Measurements from ENCODE around the gene LYPLAL1.
"Not testable (repeated sequence)": the region's sequence is repeated elsewhere in the genome, so short reads cannot be mapped to it uniquely, and the experiment has no call there.

The LYPLAL1 gene

DNA sequence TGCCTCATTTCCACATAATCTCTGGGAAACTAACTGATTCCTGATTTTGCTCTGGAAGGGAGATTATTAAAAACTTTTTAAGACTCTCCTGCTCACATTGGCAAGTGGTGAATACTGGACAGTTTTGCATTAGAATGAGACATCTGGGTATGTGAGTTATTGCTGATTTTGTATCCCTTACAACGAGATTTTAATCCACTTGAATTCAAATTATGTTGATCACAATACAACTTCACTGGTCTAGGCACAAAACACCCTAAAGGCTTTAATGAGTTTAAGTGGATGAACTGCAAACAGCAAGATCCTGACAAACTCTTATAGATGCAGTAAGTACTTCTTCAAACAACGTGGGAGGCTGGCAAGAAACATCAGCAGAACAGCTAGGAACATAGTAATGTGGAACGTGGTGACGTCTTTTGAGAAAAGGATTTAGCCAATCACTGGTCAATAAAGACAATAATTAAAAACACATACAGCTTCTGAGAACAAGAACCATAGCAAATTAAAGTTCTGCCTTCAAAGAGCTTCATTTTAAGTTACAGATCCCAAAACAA, 10.2 kb upstream of the LYPLAL1 start:
- no peak for DNase-seq

DNA sequence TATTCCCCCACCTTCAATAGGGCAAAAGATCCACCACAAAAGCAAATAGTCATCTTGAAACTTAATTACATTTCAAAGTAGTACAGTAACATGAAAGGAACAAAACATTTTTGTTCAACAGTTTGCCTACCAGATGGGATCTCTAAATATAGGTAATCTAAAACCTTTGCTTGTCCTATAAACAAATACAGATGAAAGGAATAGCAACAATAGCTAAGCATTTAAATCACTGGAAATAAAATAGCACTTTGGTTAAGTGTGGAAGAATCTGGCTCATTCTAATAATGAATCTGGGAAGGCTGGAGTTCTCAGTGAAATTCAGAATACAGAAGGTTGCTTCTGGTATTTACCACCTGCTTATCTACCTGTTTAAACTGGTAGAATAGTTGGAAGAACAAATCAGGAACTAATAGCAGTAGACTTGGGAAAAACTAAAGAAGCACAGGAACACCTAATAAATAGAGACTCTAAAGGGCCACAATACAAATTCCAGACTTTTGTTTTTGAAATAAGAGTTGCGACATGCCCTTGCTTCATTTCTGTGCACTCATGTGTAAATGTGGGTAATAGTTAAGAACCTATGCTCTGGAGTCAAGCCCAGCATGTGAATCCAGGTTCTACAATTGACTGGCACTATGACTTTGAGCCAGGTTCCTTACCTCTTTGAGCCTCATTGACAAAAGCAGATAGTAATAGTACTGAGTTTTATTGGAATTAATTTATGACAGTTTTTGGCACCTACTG, 2.3 kb upstream of the LYPLAL1 start:
- no peak for DNase-seq

DNA sequence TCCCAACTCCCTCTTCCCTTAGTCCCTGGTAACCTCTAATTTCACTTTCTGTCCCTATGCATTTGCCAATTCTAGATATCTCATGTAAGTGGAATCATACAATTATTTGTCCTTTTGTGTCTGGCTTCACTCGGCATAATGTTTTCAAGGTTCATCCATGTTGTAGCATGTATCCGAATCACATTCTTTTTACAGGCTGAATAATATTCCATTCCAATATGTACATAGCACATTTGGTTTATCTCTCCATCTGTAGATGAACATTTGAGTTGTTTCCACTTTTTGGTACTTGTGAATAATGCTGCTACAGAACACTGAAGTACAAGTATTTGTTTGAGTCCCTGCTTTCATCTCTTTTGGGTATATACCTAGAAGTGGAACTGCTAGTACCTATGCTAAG, 857 bp upstream of the LYPLAL1 start:
- no peak for DNase-seq

DNA sequence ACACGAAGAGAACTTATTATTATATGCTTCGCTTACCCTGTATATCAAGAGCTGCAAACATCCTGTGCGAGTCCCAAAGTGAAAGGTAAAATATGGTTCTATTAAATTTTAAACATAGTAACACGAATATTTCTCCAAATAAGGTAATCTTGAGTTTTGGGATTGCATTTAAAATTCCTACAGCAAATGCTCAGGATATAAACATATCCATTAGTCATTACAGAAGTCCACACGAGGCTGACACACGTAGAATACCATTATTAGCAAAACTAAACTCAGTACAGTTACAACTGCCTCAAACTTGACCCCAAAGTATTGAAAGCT, 282 bp upstream of the LYPLAL1 start:
- no peak for DNase-seq

DNA sequence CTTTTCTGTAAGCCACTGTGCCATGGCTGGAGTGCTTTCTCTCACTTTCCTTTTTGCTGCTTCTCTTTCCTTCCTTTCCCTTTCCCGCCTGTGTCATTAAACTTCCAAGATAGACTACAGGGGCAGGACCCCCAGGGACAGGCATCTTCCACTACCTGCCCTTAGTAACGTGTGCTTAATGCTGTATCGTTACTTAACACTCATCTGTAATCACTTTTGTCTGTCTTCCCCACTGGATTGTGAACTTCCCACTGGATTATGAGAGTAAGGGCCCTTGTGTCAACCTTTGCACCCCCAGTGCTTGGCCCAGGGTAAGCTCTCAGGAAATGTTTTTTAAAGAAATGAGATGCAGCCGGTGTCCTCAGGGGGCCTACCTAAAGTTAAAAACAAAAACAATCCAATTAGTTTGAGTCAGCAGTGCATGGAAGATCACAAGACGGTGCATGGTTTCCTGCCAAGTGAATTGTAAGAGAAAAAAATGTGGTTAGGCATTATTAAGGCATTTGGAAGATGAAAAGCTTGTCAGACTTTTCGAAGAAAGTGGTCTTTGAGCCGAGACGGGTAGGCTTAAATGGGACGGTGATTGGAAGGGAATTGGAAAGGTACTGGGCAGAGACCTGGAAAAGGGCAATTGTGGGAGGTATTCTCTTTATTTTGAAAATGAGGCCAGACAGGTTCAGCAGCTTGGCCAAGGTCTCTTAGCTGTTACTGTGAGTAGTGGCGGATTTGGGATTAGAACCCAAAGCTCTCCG, 958 bp downstream of the LYPLAL1 start:
- DNase-seq: no peak

DNA sequence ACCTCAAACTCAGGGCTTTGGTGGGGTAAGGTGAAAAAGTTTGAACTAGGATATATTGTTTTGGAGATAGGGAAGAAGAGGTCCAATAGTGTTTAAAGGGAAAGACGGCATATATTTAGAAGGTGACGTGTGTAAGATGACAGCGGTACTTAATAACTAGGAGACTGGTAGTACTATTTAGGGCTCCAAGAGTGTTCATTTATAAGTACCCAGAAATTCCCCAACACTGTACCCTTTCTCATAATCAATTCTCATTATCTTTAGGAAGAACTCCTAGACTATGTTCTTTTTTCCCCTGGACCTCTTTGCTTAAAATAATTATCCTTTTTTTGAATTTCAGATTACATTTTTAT, 1.5 kb downstream of the LYPLAL1 start:
- no peak for DNase-seq

DNA sequence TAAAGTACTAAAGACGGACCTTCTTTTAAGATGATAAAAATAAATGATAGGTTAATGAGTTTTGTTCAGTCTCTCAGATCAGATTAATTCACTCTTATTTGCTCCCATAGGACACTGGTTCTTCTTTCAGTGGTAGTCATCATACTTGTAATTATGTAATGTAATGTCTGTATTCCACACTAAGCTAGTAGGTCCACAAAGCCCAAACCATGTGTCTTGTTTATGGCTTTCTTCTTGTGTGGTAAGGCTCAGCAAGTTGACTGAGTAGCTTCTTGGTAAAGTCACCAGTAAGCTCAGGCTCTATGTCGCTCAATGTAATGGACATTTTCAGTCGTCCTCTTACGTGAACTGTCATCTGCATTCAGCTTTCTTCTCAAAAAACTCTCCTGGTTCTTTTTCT, 2.5 kb downstream of the LYPLAL1 start:
- DNase-seq: no peak

DNA sequence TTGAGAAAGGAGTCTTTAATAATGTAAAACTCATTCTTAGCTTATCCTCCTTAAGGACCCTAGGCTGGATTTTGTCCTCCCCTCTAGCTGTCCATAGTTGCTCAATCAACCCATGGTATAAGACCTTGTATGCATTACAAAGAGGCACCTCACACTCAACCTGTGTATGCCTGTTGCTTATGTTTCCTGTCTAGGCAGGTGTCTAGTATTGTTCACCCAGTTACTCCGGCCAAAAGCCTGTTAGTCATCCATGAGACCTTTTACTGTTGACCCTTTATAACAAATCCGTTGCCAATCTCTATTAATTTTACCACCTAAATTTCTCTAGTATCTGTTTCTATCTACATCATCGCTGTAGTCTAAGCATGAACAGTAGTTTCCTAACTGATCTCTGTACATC, 3.7 kb downstream of the LYPLAL1 start:
- DNase-seq: no peak

DNA sequence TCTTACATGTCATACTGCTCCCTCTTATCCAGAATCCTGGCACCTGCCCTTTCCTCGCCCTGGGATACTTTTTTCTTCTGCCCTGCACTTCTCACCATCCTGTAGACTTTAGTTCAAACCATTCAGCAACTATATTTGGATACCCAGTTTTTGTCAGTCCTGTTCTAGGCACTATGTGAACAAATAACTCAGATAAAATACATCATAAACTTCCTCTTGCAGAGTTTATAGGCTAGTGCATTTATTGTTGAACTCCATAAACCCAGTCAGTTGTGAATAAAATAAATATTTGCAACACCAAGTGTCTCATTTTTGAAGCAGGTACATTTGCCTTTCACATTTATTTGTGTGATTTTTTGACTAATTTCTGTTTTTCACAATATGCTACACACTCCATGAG, 4.3 kb downstream of the LYPLAL1 start:
- no peak for DNase-seq

DNA sequence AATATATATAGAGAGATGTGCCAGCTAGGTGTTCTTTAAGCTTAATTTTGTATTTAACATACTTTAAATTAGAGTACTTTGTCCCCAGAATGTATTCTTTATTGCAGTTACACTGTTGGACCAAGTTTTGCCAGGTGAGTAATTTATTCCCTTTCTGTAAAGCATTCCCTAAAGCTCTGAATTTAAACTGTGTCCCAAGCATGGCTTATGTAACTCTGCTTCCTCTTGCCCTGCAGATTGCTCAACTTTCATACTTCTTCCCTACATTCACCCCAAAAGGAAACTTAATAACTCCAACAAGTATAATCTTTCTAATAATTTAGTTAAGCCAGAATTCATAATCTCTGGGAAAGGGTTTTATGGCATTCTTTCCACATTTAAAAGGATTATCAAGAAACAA, 5.6 kb downstream of the LYPLAL1 start:
- DNase-seq: no peak

DNA sequence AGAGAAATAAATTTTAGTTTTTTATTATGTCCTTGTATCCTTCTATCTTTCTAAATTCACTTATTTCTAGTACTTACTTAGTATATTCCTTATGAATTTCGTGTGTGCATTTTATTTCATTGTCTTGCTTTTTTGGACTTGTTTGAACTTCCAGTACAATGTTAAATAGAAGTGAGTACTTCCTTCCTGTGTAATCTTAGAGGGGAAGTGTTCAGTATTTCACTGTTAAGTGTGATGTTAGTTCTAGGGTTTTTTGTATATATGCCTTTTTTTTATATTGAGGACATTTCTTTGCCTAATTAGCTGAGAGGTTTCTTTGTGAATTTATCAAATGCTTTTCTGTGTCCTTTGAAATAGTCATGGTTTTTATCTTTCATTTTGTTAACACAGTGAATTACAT, 10.7 kb downstream of the LYPLAL1 start:
- no peak for DNase-seq

DNA sequence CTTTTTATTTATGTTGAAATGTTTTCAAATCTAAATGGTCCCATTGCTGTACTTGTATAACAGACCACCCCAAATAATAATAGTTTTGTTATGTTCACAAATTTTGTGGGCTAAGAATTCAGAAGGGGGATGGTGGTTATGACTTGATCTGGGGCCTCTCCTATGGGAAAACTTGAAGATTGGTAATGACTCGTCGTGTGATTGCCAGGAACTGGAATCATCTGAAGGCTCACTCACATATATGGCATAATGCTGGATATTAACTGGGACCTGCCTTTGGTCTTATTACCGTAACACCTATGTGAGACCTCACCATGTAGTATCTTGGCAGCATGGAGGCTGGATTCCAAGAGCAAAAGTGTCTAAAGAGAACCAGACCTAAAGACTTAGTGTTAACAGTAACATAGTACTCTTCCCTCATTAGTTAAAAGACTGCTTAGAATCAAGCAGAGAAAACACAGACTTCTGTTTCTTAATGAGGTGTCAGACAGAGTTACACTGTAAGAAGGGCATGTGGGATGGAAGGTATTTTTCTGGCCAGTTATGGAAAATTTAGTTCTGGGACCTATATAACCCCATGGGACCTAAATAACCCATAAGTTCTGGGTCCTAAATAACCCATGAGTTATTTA, 11.9 kb downstream of the LYPLAL1 start:
- DNase-seq: no peak

DNA sequence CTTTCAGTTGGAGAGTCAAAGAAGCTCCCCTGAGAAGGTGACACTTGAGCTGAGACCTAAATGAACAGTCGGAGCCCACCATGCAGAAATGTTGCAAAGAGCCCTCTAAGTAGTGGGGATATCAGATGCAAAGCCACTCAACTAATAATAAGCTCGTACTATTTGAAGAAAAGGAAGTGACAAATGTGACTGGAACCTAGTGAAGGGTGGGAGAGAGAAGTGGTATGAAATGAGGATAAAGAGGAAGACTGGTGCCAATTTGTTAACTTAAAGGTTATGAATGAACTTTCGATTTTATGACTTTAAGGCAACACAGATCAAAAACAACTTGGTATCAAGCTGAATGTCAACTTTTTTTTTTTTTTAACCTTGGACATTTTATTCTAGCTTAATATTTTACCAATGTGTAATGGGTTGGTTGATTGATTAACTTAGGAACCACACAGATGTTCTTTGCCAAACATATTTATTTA, 14.7 kb downstream of the LYPLAL1 start:
- no peak for DNase-seq

DNA sequence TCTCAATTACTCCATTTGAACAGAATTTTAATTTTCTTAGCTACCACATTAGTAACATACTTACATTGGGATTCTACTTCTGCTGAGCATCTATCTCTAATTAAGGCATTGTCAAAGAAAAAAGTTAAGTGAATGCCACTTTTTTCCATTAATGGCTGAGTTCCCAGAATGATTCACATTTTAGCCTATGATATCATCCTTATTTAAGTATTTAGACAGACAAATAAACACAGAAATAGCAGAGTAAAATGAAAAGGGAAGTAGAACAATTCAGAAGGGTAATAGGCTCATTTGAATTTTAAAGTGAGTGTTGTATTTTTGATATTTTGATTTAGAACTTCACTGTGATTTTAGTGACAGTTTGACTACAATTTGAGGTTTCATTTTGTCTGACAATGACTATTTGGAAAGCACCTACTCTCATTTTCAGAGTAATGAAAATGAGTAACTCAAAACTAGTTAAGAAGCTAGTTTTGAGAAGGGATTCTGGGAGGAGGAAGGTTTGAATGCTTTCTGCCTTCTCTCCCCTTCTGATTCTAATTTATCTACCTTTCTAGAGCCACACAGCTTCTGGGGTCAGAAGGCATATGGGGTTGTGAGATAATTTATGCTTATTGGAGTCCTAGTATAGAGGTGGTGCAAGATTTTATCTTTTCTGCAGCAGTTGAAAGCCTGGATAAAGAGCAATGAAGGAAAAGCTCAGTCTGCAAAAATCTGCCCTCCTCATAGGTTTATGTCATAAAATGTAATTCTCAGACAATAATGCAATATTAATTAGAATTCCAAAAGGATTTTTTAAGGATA, 15.5 kb downstream of the LYPLAL1 start:
- no peak for DNase-seq

DNA sequence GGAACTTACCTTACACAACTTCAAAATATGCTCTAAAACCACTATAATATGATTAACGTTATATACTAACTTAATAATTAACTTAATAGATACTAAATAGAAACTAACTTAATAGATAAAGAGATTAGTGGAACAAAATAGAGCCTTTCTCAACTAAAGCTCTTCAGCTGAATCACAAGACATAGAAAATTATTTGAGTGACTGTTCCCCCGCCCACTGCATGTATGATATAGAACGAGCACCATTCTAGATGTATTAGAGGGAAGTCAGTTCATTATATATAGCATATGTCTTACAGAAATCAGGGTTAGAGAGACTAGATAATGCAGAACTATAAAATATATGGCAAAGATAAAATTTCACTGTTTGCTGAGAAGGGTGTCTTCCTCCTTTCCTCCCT, 16.3 kb downstream of the LYPLAL1 start:
- no peak for DNase-seq

DNA sequence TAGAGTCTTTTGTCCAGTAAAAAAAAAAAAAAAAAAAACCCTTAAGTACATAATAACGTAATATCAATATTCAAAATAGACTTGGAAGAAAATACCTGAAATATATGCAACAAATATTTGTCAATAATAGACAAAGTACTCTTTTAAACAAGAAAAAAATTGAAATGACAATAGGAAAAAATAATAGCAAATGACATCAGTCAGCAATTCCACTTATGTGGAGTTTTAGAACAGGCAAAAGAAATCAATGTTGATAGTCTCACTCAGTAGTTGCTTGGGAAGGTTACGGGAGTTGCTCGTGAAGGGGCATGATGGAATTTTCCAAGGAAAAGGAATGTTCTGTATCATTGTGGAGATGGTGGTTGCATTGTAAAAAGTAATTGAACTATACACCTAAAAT, 16.9 kb downstream of the LYPLAL1 start:
- DNase-seq: no peak

DNA sequence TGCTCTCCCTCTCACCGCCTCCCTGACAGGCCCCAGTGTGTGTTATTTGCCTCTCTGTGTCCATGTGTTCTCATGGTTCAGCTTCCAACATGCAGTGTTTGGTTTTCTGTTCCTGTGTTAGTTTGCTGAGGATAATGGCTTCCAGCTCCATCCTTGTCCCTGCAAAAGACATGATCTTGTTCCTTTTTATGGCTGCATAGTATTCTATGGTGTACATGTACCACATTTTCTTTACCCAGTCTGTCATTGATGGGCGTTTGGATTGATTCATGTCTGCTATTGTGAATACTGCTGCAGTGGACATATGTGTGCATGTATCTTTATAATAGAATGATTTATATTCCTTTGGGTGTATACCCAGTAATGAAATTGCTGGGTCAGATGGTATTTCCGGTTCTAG, 22.2 kb downstream of the LYPLAL1 start:
- DNase-seq: not testable (repeated sequence)

DNA sequence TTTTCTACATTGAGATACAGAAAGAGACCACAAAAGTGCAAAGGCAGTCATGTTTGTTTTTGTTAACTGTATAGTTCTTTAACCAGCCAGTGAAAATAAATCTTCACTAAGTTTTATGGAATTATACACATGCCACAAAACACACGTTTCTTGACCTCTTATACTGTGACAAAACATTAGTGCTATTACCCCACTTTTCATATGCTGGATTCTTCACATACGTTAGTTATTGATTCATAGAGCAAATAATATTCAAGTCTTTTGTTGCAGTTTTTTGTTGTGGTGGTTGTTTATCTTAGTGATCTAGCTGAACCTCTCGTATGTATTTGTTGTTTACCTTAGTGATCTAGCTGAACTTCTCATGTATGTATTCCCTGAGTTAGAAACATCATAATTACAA, 28.0 kb downstream of the LYPLAL1 start:
- DNase-seq: no peak

DNA sequence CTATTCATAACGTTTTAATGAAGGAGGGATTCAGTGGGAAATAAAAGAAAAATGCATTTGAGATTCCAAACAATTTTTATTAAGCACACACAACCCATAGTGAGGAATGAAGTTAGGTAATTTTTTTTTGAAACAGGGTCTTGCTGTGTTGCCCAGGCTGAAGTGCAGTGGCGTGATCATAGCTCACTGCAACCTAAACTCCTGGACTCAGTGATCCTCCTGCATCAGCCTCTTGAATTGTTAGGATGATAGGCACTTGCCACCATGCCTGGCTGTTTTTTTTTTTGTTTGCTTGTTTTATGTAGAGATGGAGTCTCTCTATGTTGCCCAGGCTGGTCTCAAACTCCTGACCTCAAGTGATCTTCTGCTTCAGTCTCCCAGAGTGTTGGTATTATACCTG, 28.9 kb downstream of the LYPLAL1 start:
- no peak for DNase-seq

DNA sequence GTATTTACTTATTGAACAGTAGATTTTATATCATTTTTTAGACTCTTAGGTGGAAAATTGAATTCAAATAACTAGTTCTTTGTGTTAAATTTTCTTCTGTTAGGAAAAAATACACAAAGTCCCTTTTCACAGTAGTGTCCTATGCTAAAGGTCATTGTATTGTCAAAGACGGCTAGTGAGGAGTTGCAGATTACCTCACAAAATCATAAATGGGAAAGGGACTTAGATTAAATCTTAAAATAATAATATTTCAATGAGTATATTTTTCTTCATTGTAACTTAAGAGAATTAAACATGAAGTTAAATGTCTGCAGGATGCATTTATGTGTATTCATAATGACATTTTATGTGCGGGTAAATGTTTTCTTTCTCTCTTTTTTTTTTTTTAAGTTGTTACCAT, 32.7 kb downstream of the LYPLAL1 start:
- DNase-seq: no peak

DNA sequence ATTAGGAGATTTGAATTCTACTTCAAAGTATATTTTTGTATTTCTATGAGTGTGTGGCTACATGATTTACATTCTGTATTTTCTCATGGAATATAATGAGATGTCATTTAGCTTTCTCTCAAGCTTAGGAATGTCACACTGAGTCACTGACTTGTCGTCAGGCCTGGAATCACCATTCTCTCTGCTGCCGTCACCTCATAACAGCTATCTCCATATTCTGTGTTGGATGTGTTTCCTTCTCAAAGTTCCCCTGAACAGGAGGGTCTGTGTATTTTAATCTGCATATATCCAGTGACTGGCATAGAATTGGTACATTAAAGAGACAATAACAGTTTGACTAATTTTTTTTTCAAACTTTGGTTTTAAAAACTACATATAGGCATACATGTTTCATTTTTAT, 35.9 kb downstream of the LYPLAL1 start:
- no peak for DNase-seq

DNA sequence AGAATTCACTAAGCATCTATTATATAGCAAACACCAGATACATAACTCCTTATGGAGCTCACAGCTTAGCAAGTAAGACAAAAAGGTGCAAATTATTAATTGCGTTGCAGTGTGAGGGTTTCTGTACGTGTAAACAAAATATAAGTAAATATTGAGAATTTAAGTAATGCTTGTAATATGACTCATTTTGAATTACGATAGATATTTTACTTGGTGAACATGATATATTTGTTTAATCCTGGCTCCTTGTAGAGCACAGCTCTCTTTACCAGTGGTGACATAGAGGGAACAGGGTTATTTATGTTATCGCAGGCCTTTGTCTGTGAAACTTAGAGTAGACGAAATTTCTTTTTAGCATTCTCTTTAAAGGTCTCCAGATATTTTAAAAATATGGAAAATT, 36.4 kb downstream of the LYPLAL1 start:
- DNase-seq: no peak

DNA sequence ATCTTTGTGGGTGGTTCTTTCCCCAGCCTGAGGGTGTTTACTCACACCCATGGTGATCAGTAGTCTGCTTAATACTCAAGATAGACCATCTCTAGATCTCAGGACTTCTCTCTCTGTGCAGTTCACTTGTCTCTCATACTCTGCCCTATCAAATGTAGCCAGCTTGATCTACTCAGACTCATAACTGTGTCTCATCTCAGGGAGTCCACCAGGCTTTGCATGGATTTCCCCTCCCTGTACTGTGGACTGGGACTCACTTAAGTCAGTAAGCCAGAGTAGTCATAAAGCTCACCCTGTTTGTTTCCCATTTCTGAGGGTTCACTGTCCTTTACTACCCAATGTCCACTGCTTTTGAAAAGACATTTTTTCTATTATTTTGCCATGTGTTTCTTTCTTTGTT, 41.8 kb downstream of the LYPLAL1 start:
- DNase-seq: no peak
